CD4-positive, CD25-positive, alpha-beta regulatory T cell (primary cell): ENCODE measurements around the gene PKDCC. TPM values are rescaled to one million over a fixed set of nuclear protein-coding genes. Genes with fewer than 3 reads are reported as not detected.

Experiments used
- ATAC-seq, 2 donors: fragments of 150-1000 bp; cut with Tn5 transposase; one replicate each; pipeline ENCODE4 v1.10.0; 2021; ENCODE audit warnings: low read depth in 2 of 2, moderate number of reproducible peaks in 2 of 2, moderate library complexity in 1 of 2
- DNase-seq, 3 donors: peaks; one replicate each; pipeline versions ENCODE4 v3.0.0 to v3.0.0-alpha.2; 2012 to 2022; ENCODE audit warnings: mixed read lengths in 1 of 3
- H3K27ac ChIP-seq: one replicate; pipeline ENCODE4 v1.7.0; 2013; ENCODE audit warnings: mild to moderate bottlenecking, low read length; ENCODE audit not compliant: insufficient read depth, poor library complexity, severe bottlenecking
- H3K27me3 ChIP-seq: one replicate; pipeline ENCODE4 v1.7.0; 2013; ENCODE audit warnings: low read length; ENCODE audit not compliant: control insufficient read depth, insufficient read depth
- H3K36me3 ChIP-seq: one replicate; pipeline ENCODE4 v1.7.0; 2013; ENCODE audit warnings: mild to moderate bottlenecking, low read length, moderate library complexity; ENCODE audit not compliant: control insufficient read depth, insufficient read depth
- H3K4me1 ChIP-seq: 2 replicates; pipeline ENCODE4 v1.7.0; 2013; ENCODE audit warnings: mild to moderate bottlenecking, low read length; ENCODE audit not compliant: insufficient read depth, control insufficient read depth, poor library complexity, severe bottlenecking
- H3K4me3 ChIP-seq: one replicate; pipeline ENCODE4 v1.7.0; 2013; ENCODE audit warnings: low read depth, mild to moderate bottlenecking, low read length, moderate library complexity
- H3K9me3 ChIP-seq, 2 experiments: 1 replicate in 1 of 2; 2 replicates in 1 of 2; pipeline ENCODE4 v1.7.0; 2013; ENCODE audit warnings: low read length in 2 of 2, mild to moderate bottlenecking in 1 of 2, moderate library complexity in 1 of 2; ENCODE audit not compliant: control insufficient read depth in 2 of 2
- H3K27ac Mint-ChIP-seq, 3 donors: one replicate each; pipeline ENCODE4 v1.8.0; 2020 to 2022; ENCODE audit warnings: mild to moderate bottlenecking in 3 of 3, mixed read lengths in 3 of 3, moderate library complexity in 2 of 3
- H3K27me3 Mint-ChIP-seq: one replicate; pipeline ENCODE4 v1.8.0; 2022; ENCODE audit warnings: mild to moderate bottlenecking, mixed read lengths
- H3K36me3 Mint-ChIP-seq: one replicate; pipeline ENCODE4 v1.8.0; 2020; ENCODE audit warnings: mixed read lengths
- H3K4me1 Mint-ChIP-seq, 4 donors: one replicate each; pipeline ENCODE4 v1.8.0; 2020 to 2022; ENCODE audit warnings: mixed read lengths in 4 of 4, mild to moderate bottlenecking in 1 of 4
- H3K4me3 Mint-ChIP-seq, 4 donors: one replicate each; pipeline ENCODE4 v1.8.0; 2020 to 2022; ENCODE audit warnings: mild to moderate bottlenecking in 4 of 4, mixed read lengths in 4 of 4, moderate library complexity in 3 of 4
- H3K9me3 Mint-ChIP-seq, 7 donors: one replicate each; pipeline ENCODE4 v1.8.0; 2020 to 2022; ENCODE audit warnings: mixed read lengths in 7 of 7, mild to moderate bottlenecking in 3 of 7, moderate library complexity in 2 of 7
- polyA plus RNA-seq, 4 donors: library from polyadenylated mRNA; unstranded; fragments of 300-500 nt; fragmentation: Illumina TruSeq; gene quantifications; one replicate each; pipeline ENCODE4 v1.2.3, GENCODE V29; 2021
- total RNA-seq: library from RNA; stranded (reverse); gene quantifications from one replicate; pipeline ENCODE4 v1.2.3, GENCODE V29; 2022

PKDCC gene
- total and polyA plus RNA-seq, 5 donors from 2014 or later: not detected

GRCh38 chr2:42040643-42041278 is 7.1 kb upstream of the PKDCC start:
- no peaks in the 10 kb centered on the region for H3K9me3 ChIP-seq
- Mint-ChIP-seq H3K27ac (no peak overlapping the region), H3K27me3 (peaks cover 59% of the 10 kb centered on the region), H3K4me3 (no peak overlapping the region), H3K36me3 (no peaks in the 10 kb centered on the region), H3K9me3 (peaks cover 0 to 8% (median 0%) of the 10 kb centered on the region in 7 donors), H3K4me1 (no peaks in the 10 kb centered on the region)
- no peak overlapping the region for H3K4me3 ChIP-seq
- no peaks in the 10 kb centered on the region for H3K4me1 ChIP-seq
- ATAC-seq (no peak), DNase-seq (no peak)
- H3K36me3 ChIP-seq: no peaks in the 10 kb centered on the region
- no peak overlapping the region for H3K27ac ChIP-seq
- H3K27me3 ChIP-seq: peaks cover 13% of the 10 kb centered on the region

GRCh38 chr2:42041377-42042127 is 6.3 kb upstream of the PKDCC start:
- no peak overlapping the region for H3K27ac Mint-ChIP-seq
- no peak overlapping the region for H3K4me3 Mint-ChIP-seq
- no peaks in the 10 kb centered on the region for H3K4me1 Mint-ChIP-seq
- no peaks in the 10 kb centered on the region for H3K36me3 Mint-ChIP-seq
- H3K27me3 Mint-ChIP-seq: peaks cover 67% of the 10 kb centered on the region
- Histone ChIP-seq H3K9me3 (no peaks in the 10 kb centered on the region), H3K4me3 (no peak overlapping the region), H3K4me1 (no peaks in the 10 kb centered on the region), H3K36me3 (no peaks in the 10 kb centered on the region), H3K27ac (no peak overlapping the region), H3K27me3 (peaks cover 20% of the 10 kb centered on the region)
- H3K9me3 Mint-ChIP-seq: peaks cover 0 to 9% (median 0%) of the 10 kb centered on the region in 7 donors
- no peak for ATAC-seq
- no peak for DNase-seq

GRCh38 chr2:42042631-42043355 is 5.0 kb upstream of the PKDCC start:
- H3K4me3 ChIP-seq: no peak overlapping the region
- Mint-ChIP-seq H3K4me1 (peaks cover 0 to 5% (median 2%) of the 10 kb centered on the region in 4 donors), H3K4me3 (no peak overlapping the region), H3K36me3 (no peaks in the 10 kb centered on the region), H3K27ac (no peak overlapping the region), H3K27me3 (peaks cover 69% of the 10 kb centered on the region), H3K9me3 (peaks cover 0 to 9% (median 0%) of the 10 kb centered on the region in 7 donors)
- DNase-seq (no peak), ATAC-seq (no peak)
- H3K4me1 ChIP-seq: peaks cover 7% of the 10 kb centered on the region
- H3K27ac ChIP-seq: no peak overlapping the region
- no peaks in the 10 kb centered on the region for H3K9me3 ChIP-seq
- H3K27me3 ChIP-seq: peaks cover 16% of the 10 kb centered on the region
- no peaks in the 10 kb centered on the region for H3K36me3 ChIP-seq

- peaks cover 16% of the 10 kb centered on the region for H3K27me3 ChIP-seq
- Mint-ChIP-seq H3K4me3 (no peak overlapping the region), H3K9me3 (peaks cover 0 to 9% (median 0%) of the 10 kb centered on the region in 7 donors)
Observed at GRCh38 chr2:42043789-42044394, 3.9 kb upstream of the PKDCC start.

GRCh38 chr2:42044939-42045338 is 2.9 kb upstream of the PKDCC start:
- no peaks in the 10 kb centered on the region for H3K9me3 ChIP-seq
- DNase-seq (no peak), ATAC-seq (no peak)
- H3K9me3 Mint-ChIP-seq: peaks cover 0 to 8% (median 0%) of the 10 kb centered on the region in 7 donors
- H3K4me1 Mint-ChIP-seq: peaks cover 0 to 10% (median 2%) of the 10 kb centered on the region in 4 donors
- peaks cover 21% of the 10 kb centered on the region for H3K27me3 ChIP-seq
- no peak overlapping the region for H3K27ac ChIP-seq
- H3K36me3 Mint-ChIP-seq: no peaks in the 10 kb centered on the region
- H3K4me1 ChIP-seq: peaks cover 10% of the 10 kb centered on the region
- H3K4me3 ChIP-seq: no peak overlapping the region
- peak overlapping the region in 2 of 4 donors; percentile 18 to 51 for H3K4me3 Mint-ChIP-seq
- H3K36me3 ChIP-seq: no peaks in the 10 kb centered on the region
- H3K27ac Mint-ChIP-seq: no peak overlapping the region
- H3K27me3 Mint-ChIP-seq: peaks cover 73% of the 10 kb centered on the region

More at GRCh38 chr2:42043789-42044394, 3.9 kb upstream of the PKDCC start:
- Mint-ChIP-seq H3K4me1 (peaks cover 0 to 9% (median 2%) of the 10 kb centered on the region in 4 donors), H3K36me3 (no peaks in the 10 kb centered on the region), H3K27me3 (peaks cover 67% of the 10 kb centered on the region), H3K27ac (peak overlapping the region in 1 of 3 donors; percentile 91)
- Histone ChIP-seq H3K27ac (no peak overlapping the region), H3K4me1 (peaks cover 10% of the 10 kb centered on the region), H3K36me3 (no peaks in the 10 kb centered on the region), H3K9me3 (no peaks in the 10 kb centered on the region), H3K4me3 (no peak overlapping the region)
- DNase-seq: no peak
- no peak for ATAC-seq

GRCh38 chr2:42045352-42045751 is 2.5 kb upstream of the PKDCC start:
- Histone ChIP-seq H3K4me1 (peaks cover 10% of the 10 kb centered on the region), H3K36me3 (no peaks in the 10 kb centered on the region), H3K27me3 (peaks cover 21% of the 10 kb centered on the region), H3K4me3 (no peak overlapping the region), H3K9me3 (no peaks in the 10 kb centered on the region), H3K27ac (no peak overlapping the region)
- no peak for ATAC-seq
- no peaks in the 10 kb centered on the region for H3K36me3 Mint-ChIP-seq
- H3K27me3 Mint-ChIP-seq: peaks cover 73% of the 10 kb centered on the region
- peaks cover 0 to 5% (median 0%) of the 10 kb centered on the region in 7 donors for H3K9me3 Mint-ChIP-seq
- DNase-seq: no peak
- peak overlapping the region in 1 of 4 donors; percentile 18 for H3K4me3 Mint-ChIP-seq
- no peak overlapping the region for H3K27ac Mint-ChIP-seq
- H3K4me1 Mint-ChIP-seq: peaks cover 0 to 10% (median 2%) of the 10 kb centered on the region in 4 donors
